Hepatocyte (in vitro differentiated cells): ENCODE measurements around the gene NSUN4. TPM values are rescaled to one million over a fixed set of nuclear protein-coding genes. Genes with fewer than 3 reads are reported as not detected.

ENCODE experiments used
- DNase-seq: peaks from one replicate; pipeline ENCODE4 v3.0.0-alpha.2; 2016; ENCODE audit warnings: low spot score
- H2AFZ ChIP-seq: fragments of 200-600 bp; sonication (generic); 2 replicates; pipeline ENCODE4 v1.6.0; 2016; ENCODE audit warnings: antibody characterized with exemption, mild to moderate bottlenecking
- H3K27ac ChIP-seq: fragments of 200-600 bp; sonication (generic); 2 replicates; pipeline ENCODE4 v1.5.1; 2016; ENCODE audit warnings: mild to moderate bottlenecking
- H3K27me3 ChIP-seq: fragments of 200-600 bp; sonication (generic); 2 replicates; pipeline ENCODE4 v1.6.1; 2016
- H3K36me3 ChIP-seq: fragments of 200-600 bp; sonication (generic); replicated peaks from 2 replicates; pipeline ENCODE4 v1.5.1; 2016; ENCODE audit warnings: low read depth; ENCODE audit not compliant: insufficient read depth
- H3K4me1 ChIP-seq: fragments of 200-600 bp; sonication (generic); 2 replicates; pipeline ENCODE4 v1.5.1; 2016; ENCODE audit warnings: mild to moderate bottlenecking, moderate library complexity; ENCODE audit not compliant: insufficient read depth
- H3K4me2 ChIP-seq: fragments of 200-600 bp; sonication (generic); 2 replicates; pipeline ENCODE4 v1.6.0; 2016
- H3K4me3 ChIP-seq: fragments of 200-600 bp; sonication (generic); 2 replicates; pipeline ENCODE4 v1.5.1; 2016; ENCODE audit warnings: mild to moderate bottlenecking
- H3K79me2 ChIP-seq: fragments of 200-600 bp; sonication (generic); 2 replicates; pipeline ENCODE4 v1.6.0; 2017; ENCODE audit warnings: mild to moderate bottlenecking
- H3K9me2 ChIP-seq: fragments of 200-600 bp; sonication (generic); replicated peaks from 2 replicates; pipeline ENCODE4 v1.6.0; 2017; ENCODE audit warnings: mild to moderate bottlenecking; ENCODE audit not compliant: insufficient read depth
- H3K9me3 ChIP-seq: fragments of 200-600 bp; sonication (generic); 2 replicates; pipeline ENCODE4 v1.5.1; 2016; ENCODE audit warnings: low read depth, mild to moderate bottlenecking
- H4K20me1 ChIP-seq: fragments of 200-600 bp; sonication (generic); 2 replicates; pipeline ENCODE4 v1.6.0; 2016; ENCODE audit warnings: mild to moderate bottlenecking; ENCODE audit not compliant: insufficient read depth, poor library complexity, severe bottlenecking
- EZH2 ChIP-seq: fragments of 200-600 bp; sonication (generic); IDR thresholded peaks from 2 replicates; pipeline ENCODE4 v1.6.1; 2016; ENCODE audit warnings: antibody characterized with exemption, mild to moderate bottlenecking, borderline replicate concordance
- EZH2phosphoT487 ChIP-seq: fragments of 200-600 bp; sonication (generic); IDR thresholded peaks from one replicate; pipeline ENCODE4 v1.6.1; 2018; ENCODE audit warnings: antibody characterized with exemption, mild to moderate bottlenecking, low read depth, moderate library complexity; ENCODE audit not compliant: unreplicated experiment, severe bottlenecking
- WGBS: methylation state at CpG from one replicate; pipeline ENCODE4 v1.1.6; 2016; ENCODE audit warnings: low lambda C conversion rate; ENCODE audit errors: missing lambda C conversion rate; 5-methylcytosine and 5-hydroxymethylcytosine counted together
- polyA plus RNA-seq: library from polyadenylated mRNA; unstranded; fragments of >200 nt; fragmentation: Nextera tagmentation; extraction: Ambion mirVana; gene quantifications from 2 replicates; pipeline ENCODE4 v1.2.1, GENCODE V29; 2016
- total RNA-seq: library from RNA; depleted of rRNA; stranded (reverse); fragments of >200 nt; gene quantifications from 2 replicates; pipeline ENCODE4 v1.2.3, GENCODE V29; 2014
- TF ChIP-seq, protein P1 (sequence below): fragments of 200-600 bp; sonication (generic); IDR thresholded peaks from 2 replicates; pipeline ENCODE4 v1.5.1; 2016; ENCODE audit warnings: antibody characterized with exemption, mild to moderate bottlenecking; ENCODE audit not compliant: poor library complexity

The NSUN4 gene
- total and polyA plus RNA-seq, 2 experiments from 2014 or later, result 20.5 to 21.2 TPM

DNA sequence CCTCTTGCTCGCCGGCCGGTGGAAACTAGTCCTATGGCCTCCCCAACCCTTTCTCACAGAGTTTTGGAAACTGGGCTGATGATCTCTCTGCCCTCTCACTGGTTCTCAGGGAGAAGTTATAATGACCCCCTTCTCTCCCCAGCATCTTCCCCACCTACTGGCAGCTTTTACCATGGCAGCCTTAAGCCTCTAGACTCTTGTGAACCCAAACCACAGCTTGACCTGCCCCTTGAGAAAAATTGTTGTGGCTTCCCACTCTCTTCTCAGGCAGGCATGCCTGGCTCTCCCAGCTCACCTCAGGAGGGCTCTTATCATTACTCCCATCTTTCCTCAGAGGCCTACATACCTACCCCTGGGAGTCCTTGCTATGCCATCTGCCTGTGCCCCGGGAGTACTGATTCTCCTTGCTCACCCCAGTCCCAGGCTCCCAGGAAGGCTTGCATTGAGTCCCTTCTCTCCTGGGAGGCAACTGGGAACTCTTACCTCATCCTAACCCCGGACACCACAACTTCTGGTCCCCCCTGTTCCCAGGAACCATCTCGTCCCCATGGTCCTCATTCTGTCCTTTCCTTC, 1.6 kb downstream of the NSUN4 start:
- H3K79me2 ChIP-seq, result peaks cover 27% of the 10 kb centered on the region
- TF ChIP-seq EZH2phosphoT487, result no peak
- TF ChIP-seq, protein P1, sequence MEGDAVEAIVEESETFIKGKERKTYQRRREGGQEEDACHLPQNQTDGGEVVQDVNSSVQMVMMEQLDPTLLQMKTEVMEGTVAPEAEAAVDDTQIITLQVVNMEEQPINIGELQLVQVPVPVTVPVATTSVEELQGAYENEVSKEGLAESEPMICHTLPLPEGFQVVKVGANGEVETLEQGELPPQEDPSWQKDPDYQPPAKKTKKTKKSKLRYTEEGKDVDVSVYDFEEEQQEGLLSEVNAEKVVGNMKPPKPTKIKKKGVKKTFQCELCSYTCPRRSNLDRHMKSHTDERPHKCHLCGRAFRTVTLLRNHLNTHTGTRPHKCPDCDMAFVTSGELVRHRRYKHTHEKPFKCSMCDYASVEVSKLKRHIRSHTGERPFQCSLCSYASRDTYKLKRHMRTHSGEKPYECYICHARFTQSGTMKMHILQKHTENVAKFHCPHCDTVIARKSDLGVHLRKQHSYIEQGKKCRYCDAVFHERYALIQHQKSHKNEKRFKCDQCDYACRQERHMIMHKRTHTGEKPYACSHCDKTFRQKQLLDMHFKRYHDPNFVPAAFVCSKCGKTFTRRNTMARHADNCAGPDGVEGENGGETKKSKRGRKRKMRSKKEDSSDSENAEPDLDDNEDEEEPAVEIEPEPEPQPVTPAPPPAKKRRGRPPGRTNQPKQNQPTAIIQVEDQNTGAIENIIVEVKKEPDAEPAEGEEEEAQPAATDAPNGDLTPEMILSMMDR, result peak; percentile 8
- no peak overlapping the region for H3K4me3 ChIP-seq
- no peaks in the 10 kb centered on the region for H3K9me2 ChIP-seq
- H3K9me3 ChIP-seq, result no peaks in the 10 kb centered on the region
- H3K27ac ChIP-seq, result no peak overlapping the region
- no peaks in the 10 kb centered on the region for H3K36me3 ChIP-seq
- peaks cover 9% of the 10 kb centered on the region for H3K4me1 ChIP-seq
- H3K4me2 ChIP-seq, result peak overlapping the region; percentile 86
- no peaks in the 10 kb centered on the region for H3K27me3 ChIP-seq
- no peak overlapping the region for H2AFZ ChIP-seq
- H4K20me1 ChIP-seq, result no peaks in the 10 kb centered on the region
- 91% methylated on average over 6 of the region's 6 CpGs for WGBS
- peak; percentile 16 for DNase-seq

GRCh38 chr1:46342677-46343350, 2.2 kb downstream of the NSUN4 start:
- Histone ChIP-seq H2AFZ (no peak overlapping the region), H4K20me1 (no peaks in the 10 kb centered on the region), H3K9me2 (no peaks in the 10 kb centered on the region), H3K36me3 (no peaks in the 10 kb centered on the region), H3K9me3 (no peaks in the 10 kb centered on the region), H3K79me2 (peaks cover 27% of the 10 kb centered on the region), H3K4me2 (peak overlapping the region; percentile 86), H3K4me1 (peaks cover 9% of the 10 kb centered on the region), H3K27me3 (no peaks in the 10 kb centered on the region), H3K4me3 (no peak overlapping the region), H3K27ac (no peak overlapping the region)
- no peak for DNase-seq
- TF ChIP-seq, protein P1, result no peak
- TF ChIP-seq EZH2phosphoT487 (no peak), EZH2 (no peak)
- 93% methylated on average over 8 of the region's 8 CpGs for WGBS

GRCh38 chr1:46343351-46343695, 2.7 kb downstream of the NSUN4 start:
- Histone ChIP-seq H3K9me2 (no peaks in the 10 kb centered on the region), H3K27me3 (no peaks in the 10 kb centered on the region), H2AFZ (no peak overlapping the region), H4K20me1 (no peaks in the 10 kb centered on the region), H3K4me1 (peaks cover 9% of the 10 kb centered on the region), H3K9me3 (no peaks in the 10 kb centered on the region), H3K4me2 (no peak overlapping the region), H3K79me2 (peaks cover 27% of the 10 kb centered on the region), H3K36me3 (no peaks in the 10 kb centered on the region), H3K4me3 (no peak overlapping the region), H3K27ac (no peak overlapping the region)
- TF ChIP-seq EZH2, result no peak
- DNase-seq, result no peak
- WGBS, result 97% methylated on average over 4 of the region's 4 CpGs

DNA sequence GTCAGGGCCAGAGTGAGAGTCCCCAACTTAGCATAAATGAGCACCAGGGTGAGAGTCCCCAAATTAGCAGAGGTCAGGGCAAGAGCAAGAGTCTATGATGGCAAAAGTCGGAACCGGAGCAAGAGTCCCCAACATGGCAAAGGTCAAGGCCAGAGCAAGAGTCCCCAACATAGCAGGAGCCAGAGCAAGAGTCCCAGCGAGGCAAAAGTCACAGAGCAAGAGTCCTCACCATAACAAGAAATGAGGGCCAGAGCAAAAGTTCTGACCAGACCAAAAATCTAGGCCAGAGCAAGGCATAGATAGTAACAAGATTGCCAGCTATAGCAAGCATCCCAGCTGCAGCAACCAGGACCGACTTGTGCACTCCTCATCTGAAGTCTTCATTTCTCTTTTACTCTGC, 3.1 kb downstream of the NSUN4 start:
- Histone ChIP-seq H3K9me3 (no peaks in the 10 kb centered on the region), H3K4me1 (peaks cover 9% of the 10 kb centered on the region), H3K27ac (no peak overlapping the region), H3K9me2 (no peaks in the 10 kb centered on the region), H3K79me2 (peaks cover 27% of the 10 kb centered on the region), H3K36me3 (no peaks in the 10 kb centered on the region), H3K4me2 (no peak overlapping the region), H3K4me3 (no peak overlapping the region), H4K20me1 (no peaks in the 10 kb centered on the region), H3K27me3 (no peaks in the 10 kb centered on the region), H2AFZ (no peak overlapping the region)
- DNase-seq, result no peak
- TF ChIP-seq EZH2phosphoT487 (no peak), EZH2 (no peak)
- TF ChIP-seq, protein P1, result no peak
- 99% methylated on average over 4 of the region's 4 CpGs for WGBS
